CD14-positive monocyte (primary cell): ENCODE results near the gene SHISAL1. TPM values are rescaled to one million over a fixed set of nuclear protein-coding genes. Genes with fewer than 3 reads are reported as not detected.

Source experiments
- DNase-seq, 3 donors: peaks; one replicate each; pipeline ENCODE4 v3.0.0-alpha.2; 2011 to 2022
- H2AFZ ChIP-seq: 2 replicates; pipeline ENCODE4 v1.6.0; 2012; ENCODE audit warnings: mild to moderate bottlenecking, low read depth, low read length, inconsistent platforms; ENCODE audit not compliant: insufficient read depth, poor library complexity, severe bottlenecking
- H3K27ac ChIP-seq, 2 donors: 1 replicate in 1 of 2; 2 replicates in 1 of 2; pipeline ENCODE4 v1.5.1; 2012 to 2013; ENCODE audit warnings: low read length in 2 of 2, control low read depth in 1 of 2, inconsistent platforms in 1 of 2, low read depth in 1 of 2, mild to moderate bottlenecking in 1 of 2
- H3K27me3 ChIP-seq, 2 donors: one replicate each; pipeline versions ENCODE4 v1.6.0 to v1.6.1; 2011 to 2013; ENCODE audit warnings: low read length in 2 of 2; ENCODE audit not compliant: control insufficient read depth in 2 of 2, insufficient read depth in 2 of 2
- H3K36me3 ChIP-seq, 2 donors: replicated peaks in 1 of 2; 1 replicate in 1 of 2; 2 replicates in 1 of 2; pipeline versions ENCODE4 v1.5.1 to v1.6.1; 2012 to 2013; ENCODE audit warnings: low read length in 2 of 2, control low read depth in 1 of 2, inconsistent platforms in 1 of 2, mild to moderate bottlenecking in 1 of 2; ENCODE audit not compliant: insufficient read depth in 2 of 2, control insufficient read depth in 1 of 2
- H3K4me1 ChIP-seq, 2 donors: 1 replicate in 1 of 2; 2 replicates in 1 of 2; pipeline versions ENCODE4 v1.5.1 to v1.6.1; 2012 to 2013; ENCODE audit warnings: low read length in 2 of 2, control low read depth in 1 of 2, inconsistent platforms in 1 of 2, mild to moderate bottlenecking in 1 of 2, moderate library complexity in 1 of 2; ENCODE audit not compliant: insufficient read depth in 2 of 2, control insufficient read depth in 1 of 2
- H3K4me2 ChIP-seq: replicated peaks from 2 replicates; pipeline ENCODE3; 2012; ENCODE audit warnings: low read length, moderate library complexity, mild to moderate bottlenecking; ENCODE audit not compliant: poor library complexity, severe bottlenecking; ENCODE audit errors: extremely low read depth
- H3K4me3 ChIP-seq, 3 experiments: fragments of 200-600 bp in 1 of 3; sonication (generic) in 1 of 3; replicated peaks in 1 of 3; 1 replicate in 2 of 3; 2 replicates in 1 of 3; pipeline ENCODE4 v1.5.1; 2011 to 2013; ENCODE audit warnings: low read length in 3 of 3, mild to moderate bottlenecking in 3 of 3, control low read depth in 2 of 3, low read depth in 2 of 3, inconsistent platforms in 1 of 3, moderate library complexity in 1 of 3
- H3K79me2 ChIP-seq: 2 replicates; pipeline ENCODE4 v1.6.0; 2012; ENCODE audit warnings: mild to moderate bottlenecking, control low read depth, inconsistent platforms, low read length, moderate library complexity; ENCODE audit not compliant: insufficient read depth
- H3K9ac ChIP-seq: 2 replicates; pipeline ENCODE4 v1.6.0; 2017; ENCODE audit warnings: low read length, mild to moderate bottlenecking; ENCODE audit not compliant: insufficient read depth, poor library complexity, severe bottlenecking
- H3K9me3 ChIP-seq, 2 donors: replicated peaks in 1 of 2; 1 replicate in 1 of 2; 2 replicates in 1 of 2; pipeline versions ENCODE4 v1.5.1 to v1.6.1; 2012 to 2013; ENCODE audit warnings: low read length in 2 of 2, control low read depth in 1 of 2; ENCODE audit not compliant: control insufficient read depth in 1 of 2, insufficient read depth in 1 of 2
- H4K20me1 ChIP-seq: 2 replicates; pipeline ENCODE4 v1.6.0; 2012; ENCODE audit warnings: mild to moderate bottlenecking, low read length, control low read depth, moderate library complexity; ENCODE audit not compliant: insufficient read depth
- H3K27ac Mint-ChIP-seq, 7 donors: one replicate each; pipeline ENCODE4 v1.8.0; 2020; ENCODE audit warnings: mild to moderate bottlenecking in 7 of 7, mixed read lengths in 7 of 7, moderate library complexity in 6 of 7, inconsistent platforms in 2 of 7
- H3K27me3 Mint-ChIP-seq, 3 donors: one replicate each; pipeline ENCODE4 v1.8.0; 2021 to 2022; ENCODE audit warnings: low read depth in 3 of 3, mild to moderate bottlenecking in 3 of 3, mixed read lengths in 3 of 3, moderate library complexity in 3 of 3, inconsistent platforms in 1 of 3
- H3K36me3 Mint-ChIP-seq, 2 donors: one replicate each; pipeline ENCODE4 v1.8.0; 2020; ENCODE audit warnings: mixed read lengths in 2 of 2, inconsistent platforms in 1 of 2, mild to moderate bottlenecking in 1 of 2
- H3K4me1 Mint-ChIP-seq: one replicate; pipeline ENCODE4 v1.8.0; 2020; ENCODE audit warnings: mild to moderate bottlenecking, mixed read lengths
- H3K4me3 Mint-ChIP-seq, 2 donors: one replicate each; pipeline ENCODE4 v1.8.0; 2020; ENCODE audit warnings: mild to moderate bottlenecking in 2 of 2, mixed read lengths in 2 of 2, moderate library complexity in 1 of 2
- H3K9me3 Mint-ChIP-seq, 7 donors: one replicate each; pipeline ENCODE4 v1.8.0; 2020 to 2022; ENCODE audit warnings: mixed read lengths in 7 of 7, mild to moderate bottlenecking in 6 of 7, moderate library complexity in 6 of 7, inconsistent platforms in 2 of 7
- WGBS: methylation state at CpG from one replicate; pipeline ENCODE4 v1.1.5; 2013; ENCODE audit warnings: missing lambda C conversion rate; ENCODE audit not compliant: insufficient coverage; 5-methylcytosine and 5-hydroxymethylcytosine counted together
- intact Hi-C, 2 donors: fragments of 100-400 bp; cut with micrococcal nuclease; formaldehyde crosslinking; loops; one replicate each; pipeline versions ENCODE4 v1.15.0 to v1.15.1; 2023
- polyA plus RNA-seq, 3 donors: library from polyadenylated mRNA; depleted of rRNA in 1 of 3; unstranded in 2 of 3; stranded (reverse) in 1 of 3; fragments of 300-500 nt in 2 of 3; fragments of >200 nt in 1 of 3; fragmentation: Illumina TruSeq in 2 of 3; gene quantifications; 1 replicate in 2 of 3; 2 replicates in 1 of 3; pipeline ENCODE4 v1.2.3, GENCODE V29; 2012 to 2021
- TF ChIP-seq, protein P1 (sequence below): fragments of 200-600 bp; IDR thresholded peaks from one replicate; pipeline ENCODE4 v1.8.0; 2022; ENCODE audit warnings: antibody characterized with exemption, mild to moderate bottlenecking

The SHISAL1 gene
- polyA plus RNA-seq, 3 donors, result not detected

- Histone ChIP-seq H3K4me2 (no peak overlapping the region), H3K79me2 (no peaks in the 10 kb centered on the region), H2AFZ (no peak overlapping the region), H3K27me3 (no peaks in the 10 kb centered on the region), H3K4me3 (no peak overlapping the region), H3K36me3 (peaks cover 41 to 48% of the 10 kb centered on the region in 2 donors), H4K20me1 (peaks cover 61% of the 10 kb centered on the region), H3K9me3 (no peaks in the 10 kb centered on the region), H3K27ac (no peak overlapping the region), H3K4me1 (peaks cover 3 to 11% of the 10 kb centered on the region in 2 donors), H3K9ac (no peak overlapping the region)
- peaks cover 47% of the 10 kb centered on the region in 2 donors for H3K36me3 Mint-ChIP-seq
- intact Hi-C loops, result no loop called here
- TF ChIP-seq, protein P1, sequence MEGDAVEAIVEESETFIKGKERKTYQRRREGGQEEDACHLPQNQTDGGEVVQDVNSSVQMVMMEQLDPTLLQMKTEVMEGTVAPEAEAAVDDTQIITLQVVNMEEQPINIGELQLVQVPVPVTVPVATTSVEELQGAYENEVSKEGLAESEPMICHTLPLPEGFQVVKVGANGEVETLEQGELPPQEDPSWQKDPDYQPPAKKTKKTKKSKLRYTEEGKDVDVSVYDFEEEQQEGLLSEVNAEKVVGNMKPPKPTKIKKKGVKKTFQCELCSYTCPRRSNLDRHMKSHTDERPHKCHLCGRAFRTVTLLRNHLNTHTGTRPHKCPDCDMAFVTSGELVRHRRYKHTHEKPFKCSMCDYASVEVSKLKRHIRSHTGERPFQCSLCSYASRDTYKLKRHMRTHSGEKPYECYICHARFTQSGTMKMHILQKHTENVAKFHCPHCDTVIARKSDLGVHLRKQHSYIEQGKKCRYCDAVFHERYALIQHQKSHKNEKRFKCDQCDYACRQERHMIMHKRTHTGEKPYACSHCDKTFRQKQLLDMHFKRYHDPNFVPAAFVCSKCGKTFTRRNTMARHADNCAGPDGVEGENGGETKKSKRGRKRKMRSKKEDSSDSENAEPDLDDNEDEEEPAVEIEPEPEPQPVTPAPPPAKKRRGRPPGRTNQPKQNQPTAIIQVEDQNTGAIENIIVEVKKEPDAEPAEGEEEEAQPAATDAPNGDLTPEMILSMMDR, result no peak
- no peaks in the 10 kb centered on the region for H3K27me3 Mint-ChIP-seq
- peaks cover 0 to 5% (median 0%) of the 10 kb centered on the region in 7 donors for H3K9me3 Mint-ChIP-seq
- peaks cover 33% of the 10 kb centered on the region for H3K4me1 Mint-ChIP-seq
- no peak for DNase-seq
- 88% methylated on average over 7 of the region's 8 CpGs for WGBS
- H3K4me3 Mint-ChIP-seq, result no peak overlapping the region
- peak overlapping the region in 4 of 7 donors; percentile 19 to 73 (median 22) for H3K27ac Mint-ChIP-seq
Observed at GRCh38 chr22:44206696-44207095, 106.1 kb downstream of the SHISAL1 start.

GRCh38 chr22:44206330-44206645, 106.5 kb downstream of the SHISAL1 start:
- peaks cover 0 to 7% of the 10 kb centered on the region in 2 donors for H3K4me1 ChIP-seq
- H3K36me3 Mint-ChIP-seq, result peaks cover 50 to 51% of the 10 kb centered on the region in 2 donors
- H3K27ac Mint-ChIP-seq, result peak overlapping the region in 2 of 7 donors; percentile 68 to 73
- H3K9me3 ChIP-seq, result no peaks in the 10 kb centered on the region
- peaks cover 29% of the 10 kb centered on the region for H3K4me1 Mint-ChIP-seq
- no peaks in the 10 kb centered on the region for H3K79me2 ChIP-seq
- no peaks in the 10 kb centered on the region for H3K27me3 ChIP-seq
- H2AFZ ChIP-seq, result no peak overlapping the region
- no peaks in the 10 kb centered on the region for H3K27me3 Mint-ChIP-seq
- H3K9me3 Mint-ChIP-seq, result peaks cover 0 to 5% (median 0%) of the 10 kb centered on the region in 7 donors
- TF ChIP-seq, protein P1, result no peak
- H3K36me3 ChIP-seq, result peaks cover 45 to 52% of the 10 kb centered on the region in 2 donors
- H4K20me1 ChIP-seq, result peaks cover 61% of the 10 kb centered on the region
- DNase-seq, result no peak
- no peak overlapping the region for H3K4me3 Mint-ChIP-seq
- 83% methylated on average over 5 of the region's 9 CpGs for WGBS
- no peak overlapping the region for H3K27ac ChIP-seq
- H3K4me3 ChIP-seq, result no peak overlapping the region
- intact Hi-C loops, result no loop called here
- no peak overlapping the region for H3K4me2 ChIP-seq
- no peak overlapping the region for H3K9ac ChIP-seq
